K562 (cell line): ENCODE data around the gene CLDND2. TPM values are rescaled to one million over a fixed set of nuclear protein-coding genes. Genes with fewer than 3 reads are reported as not detected.

Source experiments
- BHLHE40 ChIP-seq: IDR thresholded peaks from 2 replicates; pipeline ENCODE4 v1.6.1; 2011; ENCODE audit warnings: low read length, improper control_type of control experiment
- CBX5 ChIP-seq: IDR thresholded peaks from 2 replicates; pipeline ENCODE4 v1.6.1; 2014; ENCODE audit warnings: low read depth, borderline replicate concordance
- FOXA3 ChIP-seq, 2 experiments: fragments of 450-650 bp in 1 of 2; sonication (generic) in 1 of 2; formaldehyde crosslinking; IDR thresholded peaks in 1 of 2; conservative IDR thresholded peaks in 1 of 2; 2 replicates each; pipeline versions ENCODE4 v1.4.0 to v1.8.0; 2020 to 2022; ENCODE audit warnings: mild to moderate bottlenecking in 2 of 2, missing genetic modification reagents in 1 of 2
- HMG20B ChIP-seq: fragments of 250-450 bp; sonication (Bioruptor Pico); IDR thresholded peaks from 2 replicates; pipeline ENCODE4 v1.5.0; 2021; ENCODE audit warnings: mild to moderate bottlenecking
- ILK ChIP-seq: fragments of 450-650 bp; IDR thresholded peaks from 2 replicates; pipeline ENCODE4 v1.6.1; 2016; ENCODE audit warnings: missing genetic modification characterization, low read depth, mild to moderate bottlenecking, missing compliant biosample characterization, moderate library complexity, borderline replicate concordance
- PHB2 ChIP-seq: fragments of 450-650 bp; IDR thresholded peaks from 2 replicates; pipeline ENCODE4 v1.6.1; 2017; ENCODE audit warnings: low read depth
- SAFB2 ChIP-seq: fragments of 200-400 bp; formaldehyde crosslinking; IDR thresholded peaks from 2 replicates; pipeline ENCODE4 v1.6.1; 2018; ENCODE audit warnings: borderline replicate concordance, low read length, low read depth, moderate library complexity; ENCODE audit not compliant: severe bottlenecking
- TCF7 ChIP-seq: sonication (generic); IDR thresholded peaks from 2 replicates; pipeline ENCODE4 v1.6.1; 2016; ENCODE audit warnings: antibody characterized with exemption, borderline replicate concordance
- ZNF174 ChIP-seq: fragments of 250-450 bp; sonication (Bioruptor Pico); IDR thresholded peaks from 2 replicates; pipeline ENCODE4 v1.4.0; 2020; ENCODE audit warnings: mild to moderate bottlenecking
- ZNF239 ChIP-seq: fragments of 250-450 bp; sonication (Bioruptor Pico); IDR thresholded peaks from 2 replicates; pipeline ENCODE4 v1.4.0; 2020; ENCODE audit warnings: mild to moderate bottlenecking
- ZNF3 ChIP-seq: fragments of 250-450 bp; sonication (Bioruptor Pico); IDR thresholded peaks from 2 replicates; pipeline ENCODE4 v1.5.0; 2021; ENCODE audit warnings: mild to moderate bottlenecking, moderate library complexity
- ZNF507 ChIP-seq: conservative IDR thresholded peaks from 2 replicates; pipeline ENCODE4 v1.6.1; 2017; ENCODE audit warnings: missing genetic modification characterization, missing compliant biosample characterization
- polyA plus RNA-seq, 8 experiments: library from polyadenylated mRNA; depleted of rRNA in 4 of 8; stranded (reverse) in 5 of 8; unstranded in 3 of 8; fragments of >200 nt; fragmentation: Nextera tagmentation in 2 of 8; fragmentation: Illumina TruSeq in 1 of 8; extraction: Ambion mirVana in 2 of 8; extraction: Trizol in 1 of 8; gene quantifications; 2 replicates each; pipeline versions ENCODE4 v1.2.1 to v1.2.3, GENCODE V29; 2011 to 2014; ENCODE audit warnings: inconsistent platforms in 1 of 8, missing spikeins in 1 of 8
- total RNA-seq, 7 experiments: library from RNA; depleted of rRNA in 6 of 7; stranded (reverse); fragments of >200 nt in 6 of 7; fragmentation: Illumina TruSeq in 2 of 7; extraction: Trizol in 2 of 7; gene quantifications; 2 replicates each; pipeline versions ENCODE4 v1.2.1 to v1.2.3, GENCODE V29; 2011 to 2021; ENCODE audit warnings: low replicate concordance in 1 of 7
- TF ChIP-seq, protein P1 (sequence below), 2 experiments: fragments of 450-650 bp; IDR thresholded peaks; 2 replicates each; pipeline ENCODE4 v1.6.1; 2018; ENCODE audit warnings: mild to moderate bottlenecking in 2 of 2, low read depth in 1 of 2; ENCODE audit not compliant: partially characterized antibody in 2 of 2
- TF ChIP-seq, protein P2 (sequence below), 2 experiments: fragments of 450-650 bp in 1 of 2; IDR thresholded peaks; 2 replicates each; pipeline ENCODE4 v1.6.1; 2011 to 2017; ENCODE audit warnings: low read depth in 2 of 2, antibody characterized with exemption in 1 of 2, borderline replicate concordance in 1 of 2, low read length in 1 of 2, mild to moderate bottlenecking in 1 of 2, mixed read lengths in 1 of 2; ENCODE audit not compliant: control insufficient read depth in 1 of 2
- TF ChIP-seq, protein P3 (sequence below), 2 experiments: fragments of 250-450 bp in 1 of 2; fragments of 450-650 bp in 1 of 2; sonication (Bioruptor Pico) in 1 of 2; IDR thresholded peaks; 2 replicates each; pipeline versions ENCODE4 v1.6.1 to v1.8.0; 2016 to 2021; ENCODE audit warnings: mild to moderate bottlenecking in 2 of 2, moderate library complexity in 2 of 2, missing compliant biosample characterization in 1 of 2, missing genetic modification characterization in 1 of 2
- TF ChIP-seq, protein P4 (sequence below): fragments of 250-450 bp; sonication (Bioruptor Pico); IDR thresholded peaks from 2 replicates; pipeline ENCODE4 v1.8.0; 2022; ENCODE audit warnings: inconsistent platforms

Gene CLDND2
- total and polyA plus RNA-seq, 9 of the 15 experiments (the other 6 are each of a cell fraction or from before 2014, with no cell fraction given), result 0.45 to 4.0 (median 1.2) TPM; not detected in 3

DNA sequence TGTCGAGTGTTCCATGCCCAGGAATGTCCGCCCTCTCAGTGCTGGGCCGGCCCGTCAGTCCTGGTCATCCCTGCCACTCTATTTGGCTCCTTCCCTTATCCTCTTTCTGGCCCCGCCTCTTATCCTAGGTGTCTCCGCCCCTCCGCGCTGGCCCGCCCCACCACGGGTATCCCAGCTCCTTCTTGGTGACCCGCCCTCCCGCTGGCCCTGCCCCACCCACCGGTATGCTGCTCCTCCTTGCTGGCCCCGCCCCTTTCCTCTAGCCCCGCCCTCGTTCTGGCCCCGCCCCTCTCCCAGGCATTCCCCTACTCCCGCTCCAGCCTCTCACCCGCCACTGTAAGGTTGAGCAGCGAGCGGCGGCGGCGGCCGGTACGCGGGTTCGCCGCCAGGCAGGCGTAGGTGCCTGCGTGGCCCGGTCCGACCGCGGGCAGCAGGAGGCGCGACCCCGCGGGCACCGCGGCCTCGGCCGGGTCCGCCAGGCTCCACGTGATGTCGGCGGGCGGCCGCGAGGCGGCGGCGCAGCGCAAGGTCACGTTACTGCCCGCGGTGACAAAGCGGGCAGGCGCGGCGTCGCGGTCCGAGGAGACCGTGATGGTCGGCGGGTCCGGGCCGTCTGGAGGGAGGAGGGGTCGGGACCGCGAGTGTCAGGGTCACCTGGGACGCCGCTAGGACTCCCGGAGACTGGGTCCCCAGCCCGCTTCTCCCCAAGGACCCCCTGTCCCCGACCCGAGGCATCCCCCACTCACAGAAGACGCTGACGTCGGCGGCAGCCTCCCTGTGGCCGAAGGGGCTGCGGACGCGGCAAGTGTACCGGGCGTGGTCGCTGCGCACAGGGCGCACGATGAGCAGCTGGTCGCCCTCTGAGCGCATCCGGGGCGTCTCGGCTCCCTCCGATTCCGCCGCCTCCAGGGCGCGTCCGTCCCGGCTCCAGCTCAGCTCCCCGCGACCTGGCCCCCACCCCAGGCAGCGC is 28.8 kb downstream of the CLDND2 start (continued):
- TF ChIP-seq, protein P1, sequence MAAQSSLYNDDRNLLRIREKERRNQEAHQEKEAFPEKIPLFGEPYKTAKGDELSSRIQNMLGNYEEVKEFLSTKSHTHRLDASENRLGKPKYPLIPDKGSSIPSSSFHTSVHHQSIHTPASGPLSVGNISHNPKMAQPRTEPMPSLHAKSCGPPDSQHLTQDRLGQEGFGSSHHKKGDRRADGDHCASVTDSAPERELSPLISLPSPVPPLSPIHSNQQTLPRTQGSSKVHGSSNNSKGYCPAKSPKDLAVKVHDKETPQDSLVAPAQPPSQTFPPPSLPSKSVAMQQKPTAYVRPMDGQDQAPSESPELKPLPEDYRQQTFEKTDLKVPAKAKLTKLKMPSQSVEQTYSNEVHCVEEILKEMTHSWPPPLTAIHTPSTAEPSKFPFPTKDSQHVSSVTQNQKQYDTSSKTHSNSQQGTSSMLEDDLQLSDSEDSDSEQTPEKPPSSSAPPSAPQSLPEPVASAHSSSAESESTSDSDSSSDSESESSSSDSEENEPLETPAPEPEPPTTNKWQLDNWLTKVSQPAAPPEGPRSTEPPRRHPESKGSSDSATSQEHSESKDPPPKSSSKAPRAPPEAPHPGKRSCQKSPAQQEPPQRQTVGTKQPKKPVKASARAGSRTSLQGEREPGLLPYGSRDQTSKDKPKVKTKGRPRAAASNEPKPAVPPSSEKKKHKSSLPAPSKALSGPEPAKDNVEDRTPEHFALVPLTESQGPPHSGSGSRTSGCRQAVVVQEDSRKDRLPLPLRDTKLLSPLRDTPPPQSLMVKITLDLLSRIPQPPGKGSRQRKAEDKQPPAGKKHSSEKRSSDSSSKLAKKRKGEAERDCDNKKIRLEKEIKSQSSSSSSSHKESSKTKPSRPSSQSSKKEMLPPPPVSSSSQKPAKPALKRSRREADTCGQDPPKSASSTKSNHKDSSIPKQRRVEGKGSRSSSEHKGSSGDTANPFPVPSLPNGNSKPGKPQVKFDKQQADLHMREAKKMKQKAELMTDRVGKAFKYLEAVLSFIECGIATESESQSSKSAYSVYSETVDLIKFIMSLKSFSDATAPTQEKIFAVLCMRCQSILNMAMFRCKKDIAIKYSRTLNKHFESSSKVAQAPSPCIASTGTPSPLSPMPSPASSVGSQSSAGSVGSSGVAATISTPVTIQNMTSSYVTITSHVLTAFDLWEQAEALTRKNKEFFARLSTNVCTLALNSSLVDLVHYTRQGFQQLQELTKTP (IDR thresholded peaks at IDR 0.05; ENCODE audit: low read depth in 1 of 2, partially characterized antibody in 2 of 2), result no peak
- TF ChIP-seq TCF7 (no peak), FOXA3 (CRISPR knock-in tag; conservative IDR thresholded peaks at IDR 0.05 in 1 of 2, IDR thresholded peaks at IDR 0.05 in 1 of 2) (peak in 1 of 2 experiments; percentile 81; a peak in 2 of 4 replicates), BHLHE40 (peak; percentile 93), ZNF507 (tag) (no peak), HMG20B (CRISPR knock-in tag) (no peak), PHB2 (no peak), ZNF174 (CRISPR knock-in tag) (no peak), ILK (no peak), CBX5 (no peak), SAFB2 (no peak), ZNF239 (CRISPR knock-in tag) (no peak), ZNF3 (CRISPR knock-in tag) (no peak)
- TF ChIP-seq, protein P2, sequence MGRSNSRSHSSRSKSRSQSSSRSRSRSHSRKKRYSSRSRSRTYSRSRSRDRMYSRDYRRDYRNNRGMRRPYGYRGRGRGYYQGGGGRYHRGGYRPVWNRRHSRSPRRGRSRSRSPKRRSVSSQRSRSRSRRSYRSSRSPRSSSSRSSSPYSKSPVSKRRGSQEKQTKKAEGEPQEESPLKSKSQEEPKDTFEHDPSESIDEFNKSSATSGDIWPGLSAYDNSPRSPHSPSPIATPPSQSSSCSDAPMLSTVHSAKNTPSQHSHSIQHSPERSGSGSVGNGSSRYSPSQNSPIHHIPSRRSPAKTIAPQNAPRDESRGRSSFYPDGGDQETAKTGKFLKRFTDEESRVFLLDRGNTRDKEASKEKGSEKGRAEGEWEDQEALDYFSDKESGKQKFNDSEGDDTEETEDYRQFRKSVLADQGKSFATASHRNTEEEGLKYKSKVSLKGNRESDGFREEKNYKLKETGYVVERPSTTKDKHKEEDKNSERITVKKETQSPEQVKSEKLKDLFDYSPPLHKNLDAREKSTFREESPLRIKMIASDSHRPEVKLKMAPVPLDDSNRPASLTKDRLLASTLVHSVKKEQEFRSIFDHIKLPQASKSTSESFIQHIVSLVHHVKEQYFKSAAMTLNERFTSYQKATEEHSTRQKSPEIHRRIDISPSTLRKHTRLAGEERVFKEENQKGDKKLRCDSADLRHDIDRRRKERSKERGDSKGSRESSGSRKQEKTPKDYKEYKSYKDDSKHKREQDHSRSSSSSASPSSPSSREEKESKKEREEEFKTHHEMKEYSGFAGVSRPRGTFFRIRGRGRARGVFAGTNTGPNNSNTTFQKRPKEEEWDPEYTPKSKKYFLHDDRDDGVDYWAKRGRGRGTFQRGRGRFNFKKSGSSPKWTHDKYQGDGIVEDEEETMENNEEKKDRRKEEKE (IDR thresholded peaks at IDR 0.05; ENCODE audit: borderline replicate concordance in 1 of 2, control insufficient read depth in 1 of 2, low read depth in 2 of 2, low read length in 1 of 2), result no peak
- TF ChIP-seq, protein P3, sequence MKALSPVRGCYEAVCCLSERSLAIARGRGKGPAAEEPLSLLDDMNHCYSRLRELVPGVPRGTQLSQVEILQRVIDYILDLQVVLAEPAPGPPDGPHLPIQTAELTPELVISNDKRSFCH (CRISPR knock-in tag; IDR thresholded peaks at IDR 0.05), result no peak
- TF ChIP-seq, protein P3 (tag; IDR thresholded peaks at IDR 0.05), result peak; percentile 75
- TF ChIP-seq, protein P4, sequence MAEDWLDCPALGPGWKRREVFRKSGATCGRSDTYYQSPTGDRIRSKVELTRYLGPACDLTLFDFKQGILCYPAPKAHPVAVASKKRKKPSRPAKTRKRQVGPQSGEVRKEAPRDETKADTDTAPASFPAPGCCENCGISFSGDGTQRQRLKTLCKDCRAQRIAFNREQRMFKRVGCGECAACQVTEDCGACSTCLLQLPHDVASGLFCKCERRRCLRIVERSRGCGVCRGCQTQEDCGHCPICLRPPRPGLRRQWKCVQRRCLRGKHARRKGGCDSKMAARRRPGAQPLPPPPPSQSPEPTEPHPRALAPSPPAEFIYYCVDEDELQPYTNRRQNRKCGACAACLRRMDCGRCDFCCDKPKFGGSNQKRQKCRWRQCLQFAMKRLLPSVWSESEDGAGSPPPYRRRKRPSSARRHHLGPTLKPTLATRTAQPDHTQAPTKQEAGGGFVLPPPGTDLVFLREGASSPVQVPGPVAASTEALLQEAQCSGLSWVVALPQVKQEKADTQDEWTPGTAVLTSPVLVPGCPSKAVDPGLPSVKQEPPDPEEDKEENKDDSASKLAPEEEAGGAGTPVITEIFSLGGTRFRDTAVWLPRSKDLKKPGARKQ, result no peak
